Measurements from ENCODE around the gene UMOD. TPM values are rescaled to one million over a fixed set of nuclear protein-coding genes. Genes with fewer than 3 reads are reported as not detected.

UMOD gene
- not detected for total RNA-seq

DNA sequence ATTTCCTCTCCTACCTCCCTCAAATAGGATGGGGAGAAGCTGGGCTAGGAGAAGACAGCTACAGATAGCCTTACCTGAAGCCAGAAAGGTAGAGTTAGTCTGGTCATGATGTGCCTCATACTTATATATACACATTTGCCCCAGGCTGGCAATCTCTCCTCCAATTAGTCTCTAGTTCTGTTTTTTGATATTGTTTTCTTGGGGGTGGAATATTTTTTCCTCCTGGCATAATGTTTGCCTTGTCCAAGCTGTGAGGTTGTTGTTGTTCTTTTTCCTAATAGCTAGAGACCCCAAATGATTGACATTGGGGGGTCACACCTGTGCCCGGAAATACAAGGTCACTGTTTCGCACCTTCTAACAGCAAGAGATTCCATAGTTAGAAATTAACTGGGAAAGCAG is at the start of gene UMOD:
TSS of gene UMOD (minus strand) at position 101 of the 400 bp plus-strand sequence. CDS start 1,978 bp downstream, outside the sequence.

DNA sequence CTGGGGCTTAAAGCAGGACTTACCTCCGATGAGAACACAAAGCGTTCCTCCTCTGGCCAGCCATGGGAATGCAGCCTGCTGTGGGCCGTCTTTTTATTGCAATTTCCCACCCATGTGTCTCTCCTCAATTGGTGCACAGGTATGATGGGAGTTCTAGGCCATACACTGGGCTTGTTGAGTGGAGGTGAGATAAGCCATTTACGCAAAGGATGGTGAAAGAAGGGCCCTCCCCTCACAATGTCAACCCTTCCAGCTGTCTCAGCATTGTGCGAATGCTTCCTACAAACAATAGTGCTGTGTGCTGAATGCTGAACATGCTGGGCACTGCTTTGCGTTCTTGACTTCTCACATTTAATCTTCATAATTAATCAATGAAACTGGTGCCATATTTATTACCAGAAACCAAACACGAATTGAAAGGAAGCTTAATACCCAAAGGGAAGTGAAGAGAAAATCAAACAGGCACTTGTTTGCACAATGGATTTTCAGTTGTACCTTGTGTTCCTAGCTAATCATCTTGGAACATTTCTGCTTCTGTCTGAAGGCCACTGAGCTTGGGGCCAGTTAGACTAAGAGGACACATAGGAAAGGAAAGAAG is 25.0 kb downstream of the UMOD start, which contains the start of gene GP2:
TSS of gene GP2 (minus strand) at position 70 of the 598 bp plus-strand sequence. CDS start 1,082 bp downstream, outside the sequence.

Other genes starting within 250 kb of the UMOD start
- gene GP2, start 25.2 kb downstream of the UMOD start, total RNA-seq, result under 1 TPM in 1 of 2 donors, not detected in 1; under 0.01 TPM
- not detected for gene PDILT, start 52.0 kb upstream of the UMOD start, total RNA-seq
- under 1 TPM in 1 of 2 donors, not detected in 1; 0.34 TPM for gene ACSM5, start 56.8 kb upstream of the UMOD start, total RNA-seq
- gene ACSM2A, start 98.8 kb upstream of the UMOD start, total RNA-seq, result not detected
- not detected for gene ACSM2B, start 223.7 kb upstream of the UMOD start, total RNA-seq